ENCODE data around the gene NEDD4L. TPM values are rescaled to one million over a fixed set of nuclear protein-coding genes. Genes with fewer than 3 reads are reported as not detected.

Gene NEDD4L
- total and polyA plus RNA-seq, 7 donors = 14.8 to 28.0 (median 19.6) TPM

- Histone ChIP-seq H3K36me3 (ENCODE audit: insufficient read depth in 1 of 2, low read depth in 1 of 2) (no peaks in the 10 kb centered on the region), H3K9me3 (no peaks in the 10 kb centered on the region), H3K4me3 (no peak overlapping the region), H3K27me3 (ENCODE audit: insufficient read depth in 3 of 3, low read length in 2 of 3) (no peaks in the 10 kb centered on the region), H3K4me1 (no peaks in the 10 kb centered on the region), H3K27ac (no peak overlapping the region)
- no peak for DNase-seq
- 62 to 65% (median 64%) methylated on average over 4 of the region's 4 CpGs for WGBS, 3 donors
- TF ChIP-seq, protein P1, sequence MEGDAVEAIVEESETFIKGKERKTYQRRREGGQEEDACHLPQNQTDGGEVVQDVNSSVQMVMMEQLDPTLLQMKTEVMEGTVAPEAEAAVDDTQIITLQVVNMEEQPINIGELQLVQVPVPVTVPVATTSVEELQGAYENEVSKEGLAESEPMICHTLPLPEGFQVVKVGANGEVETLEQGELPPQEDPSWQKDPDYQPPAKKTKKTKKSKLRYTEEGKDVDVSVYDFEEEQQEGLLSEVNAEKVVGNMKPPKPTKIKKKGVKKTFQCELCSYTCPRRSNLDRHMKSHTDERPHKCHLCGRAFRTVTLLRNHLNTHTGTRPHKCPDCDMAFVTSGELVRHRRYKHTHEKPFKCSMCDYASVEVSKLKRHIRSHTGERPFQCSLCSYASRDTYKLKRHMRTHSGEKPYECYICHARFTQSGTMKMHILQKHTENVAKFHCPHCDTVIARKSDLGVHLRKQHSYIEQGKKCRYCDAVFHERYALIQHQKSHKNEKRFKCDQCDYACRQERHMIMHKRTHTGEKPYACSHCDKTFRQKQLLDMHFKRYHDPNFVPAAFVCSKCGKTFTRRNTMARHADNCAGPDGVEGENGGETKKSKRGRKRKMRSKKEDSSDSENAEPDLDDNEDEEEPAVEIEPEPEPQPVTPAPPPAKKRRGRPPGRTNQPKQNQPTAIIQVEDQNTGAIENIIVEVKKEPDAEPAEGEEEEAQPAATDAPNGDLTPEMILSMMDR (IDR thresholded peaks at IDR 0.05) = no peak
- intact Hi-C loops (cut with DNase I) = loop anchor here (2.0 to 5.0 kb wide), 4 partner anchors 76 to 159 kb away; no protein-coding TSS in a partner anchor
- ATAC-seq = no peak
Measured at GRCh38 chr18:58041633-58042032, 2.4 kb upstream of the NEDD4L start.

DNA sequence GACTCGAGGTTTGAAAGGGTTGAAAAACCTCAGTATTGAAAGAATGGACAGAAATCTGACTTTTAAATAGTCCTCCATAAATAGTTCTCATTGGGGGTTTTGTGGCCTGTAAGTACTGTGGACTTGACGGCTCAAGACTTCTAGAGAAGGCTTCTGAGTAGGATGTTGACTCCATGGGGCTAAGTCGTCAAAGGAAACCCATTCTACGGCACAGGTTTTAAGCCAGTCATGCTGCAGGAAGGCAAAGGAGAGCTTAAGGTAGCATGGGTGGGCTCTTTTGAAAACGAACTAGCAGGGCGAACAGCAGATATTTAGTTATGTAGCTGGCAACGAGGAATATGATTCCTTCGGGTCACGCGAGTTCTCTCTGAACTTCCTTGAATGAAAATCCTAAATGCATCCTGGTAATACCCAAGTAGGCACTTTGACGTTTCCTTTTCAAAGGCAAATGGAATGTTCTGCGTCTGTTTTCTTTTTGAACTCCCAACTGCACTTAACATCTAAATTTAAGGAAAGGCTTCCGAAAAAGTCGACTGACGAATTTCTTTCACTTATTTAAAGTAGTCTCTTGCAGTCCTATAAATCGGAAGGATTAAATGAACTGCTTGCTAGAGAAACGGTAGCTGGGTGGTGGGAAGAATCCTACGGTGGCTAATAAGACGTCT lies 1.1 kb upstream of the NEDD4L start:
- no peak overlapping the region for H3K27ac ChIP-seq
- H3K9me3 ChIP-seq = no peaks in the 10 kb centered on the region
- peak overlapping the region; percentile 92 for H3K4me3 ChIP-seq
- DNase-seq (no peak), ATAC-seq (peak in 1 of 4 donors; percentile 3)
- H3K27me3 ChIP-seq (ENCODE audit: insufficient read depth in 3 of 3, low read length in 2 of 3) = no peaks in the 10 kb centered on the region
- intact Hi-C loops (cut with DNase I) = loop anchor here (2.0 to 5.0 kb wide), 4 partner anchors 74 to 161 kb away; no protein-coding TSS in a partner anchor
- 7 to 9% (median 8%) methylated on average over 19 of the region's 19 CpGs for WGBS, 3 donors
- TF ChIP-seq, protein P1 (IDR thresholded peaks at IDR 0.05) = no peak
- no peaks in the 10 kb centered on the region for H3K36me3 ChIP-seq (ENCODE audit: insufficient read depth in 1 of 2, low read depth in 1 of 2)
- no peaks in the 10 kb centered on the region for H3K4me1 ChIP-seq

- peak overlapping the region; percentile 92 for H3K4me3 ChIP-seq
- ATAC-seq = peak; percentile 36 to 62 (median 48)
- H3K9me3 ChIP-seq = no peaks in the 10 kb centered on the region
- no peaks in the 10 kb centered on the region for H3K36me3 ChIP-seq (ENCODE audit: insufficient read depth in 1 of 2, low read depth in 1 of 2)
- intact Hi-C loops (cut with DNase I) = loop anchor here (5.0 kb wide), 4 partner anchors 73 to 278 kb away; no protein-coding TSS in a partner anchor
- 0 to 1% (median 0%) methylated on average over 52 to 94 of the region's 94 CpGs for WGBS, 3 donors
- H3K27me3 ChIP-seq (ENCODE audit: insufficient read depth in 3 of 3, low read length in 2 of 3) = no peaks in the 10 kb centered on the region
- TF ChIP-seq, protein P1 (IDR thresholded peaks at IDR 0.05) = no peak
- peak overlapping the region; percentile 73 for H3K27ac ChIP-seq
- H3K4me1 ChIP-seq = no peaks in the 10 kb centered on the region
- DNase-seq = peak; percentile 43 to 59
Measured at GRCh38 chr18:58044370-58045241, 580 bp downstream of the NEDD4L start.

DNA sequence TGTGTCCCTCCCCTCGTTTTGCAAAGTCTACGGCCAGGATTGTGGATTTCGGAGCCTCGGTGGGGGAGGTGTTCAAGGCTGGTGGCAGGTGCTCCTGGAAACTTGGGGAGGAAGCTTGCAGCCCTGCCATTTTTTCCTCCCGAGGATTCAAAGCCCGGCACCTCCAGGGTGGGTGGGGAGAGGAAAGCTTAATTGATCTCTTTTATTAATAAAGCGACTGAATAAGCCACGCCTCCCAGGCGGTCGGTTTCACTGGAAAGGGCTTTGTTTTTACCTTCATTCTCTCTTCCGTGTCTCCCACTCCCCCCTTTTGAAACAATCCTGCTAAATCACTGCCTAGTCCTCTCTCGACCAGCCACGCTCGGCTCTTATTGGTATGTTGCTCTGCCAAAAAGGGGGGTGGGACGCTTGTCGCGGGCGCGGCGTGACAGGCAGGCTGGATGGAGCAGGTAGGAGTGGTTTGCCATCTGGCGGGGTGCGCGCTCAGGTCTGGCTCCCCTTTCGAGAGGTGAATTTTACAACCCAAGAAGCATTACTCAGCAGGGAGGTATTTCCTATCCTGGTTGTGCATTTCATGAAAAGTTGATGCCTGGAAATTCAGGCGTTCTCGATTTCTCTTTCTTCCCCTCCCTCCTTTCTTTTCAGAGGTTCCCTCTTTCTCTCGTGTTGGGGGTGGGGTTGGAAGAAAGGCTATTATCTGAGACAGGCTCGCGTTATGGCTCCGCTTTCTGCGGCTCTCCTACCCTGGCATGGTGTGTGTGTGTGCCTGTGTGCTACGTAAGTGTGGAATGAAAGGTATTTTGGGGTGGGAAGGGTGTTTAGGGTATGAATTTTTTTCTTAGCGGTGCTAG lies 1.4 kb downstream of the NEDD4L start:
- DNase-seq (peak in 1 of 2 donors; percentile 13), ATAC-seq (no peak)
- no peak overlapping the region for H3K27ac ChIP-seq
- no peaks in the 10 kb centered on the region for H3K9me3 ChIP-seq
- intact Hi-C loops (cut with DNase I) = loop anchor here in 1 of 2 donors (5.0 kb wide), 1 partner anchor 277 kb away; no protein-coding TSS in a partner anchor
- TF ChIP-seq, protein P1 (IDR thresholded peaks at IDR 0.05) = no peak
- no peaks in the 10 kb centered on the region for H3K4me1 ChIP-seq
- WGBS, 3 donors = 6 to 8% (median 7%) methylated on average over 33 of the region's 33 CpGs
- no peaks in the 10 kb centered on the region for H3K36me3 ChIP-seq (ENCODE audit: insufficient read depth in 1 of 2, low read depth in 1 of 2)
- peak overlapping the region; percentile 92 for H3K4me3 ChIP-seq
- H3K27me3 ChIP-seq (ENCODE audit: insufficient read depth in 3 of 3, low read length in 2 of 3) = no peaks in the 10 kb centered on the region

Data from psoas muscle (tissue), 8 donors.